CD8-positive, alpha-beta memory T cell (primary cell): ENCODE data around the gene FAM216A. TPM values are rescaled to one million over a fixed set of nuclear protein-coding genes. Genes with fewer than 3 reads are reported as not detected.

Experiments used
- CTCF ChIA-PET: fragments of 350-600 bp; sonication (Branson Sonifier 250); formaldehyde crosslinking; loops from one replicate; lab custom pipeline; 2021; ENCODE audit warnings: antibody characterized with exemption; lab: Charles Lee
- POLR2A ChIA-PET: fragments of 350-600 bp; sonication (Branson Sonifier 250); formaldehyde crosslinking; loops from one replicate; lab custom pipeline; 2021; ENCODE audit warnings: antibody characterized with exemption; lab: Charles Lee
- DNase-seq, 5 donors: peaks; one replicate each; pipeline versions ENCODE4 v3.0.0 to v3.0.0-alpha.2; 2020 to 2022; ENCODE audit warnings: mixed read lengths in 1 of 5
- H3K27ac ChIP-seq: one replicate; pipeline ENCODE4 v1.7.0; 2013; ENCODE audit warnings: low read depth, mild to moderate bottlenecking, low read length, moderate library complexity
- H3K27me3 ChIP-seq: 2 replicates; pipeline ENCODE4 v1.7.0; 2013; ENCODE audit warnings: low read length, mild to moderate bottlenecking; ENCODE audit not compliant: insufficient read depth, poor library complexity, severe bottlenecking
- H3K36me3 ChIP-seq: 2 replicates; pipeline ENCODE4 v1.7.0; 2013; ENCODE audit warnings: mild to moderate bottlenecking, low read length, moderate library complexity; ENCODE audit not compliant: insufficient read depth
- H3K4me1 ChIP-seq: 2 replicates; pipeline ENCODE4 v1.7.0; 2013; ENCODE audit warnings: mild to moderate bottlenecking, low read length, moderate library complexity; ENCODE audit not compliant: insufficient read depth
- H3K4me3 ChIP-seq: 2 replicates; pipeline ENCODE4 v1.7.0; 2013; ENCODE audit warnings: mild to moderate bottlenecking, low read length
- H3K9me3 ChIP-seq: 2 replicates; pipeline ENCODE4 v1.7.0; 2013; ENCODE audit warnings: mild to moderate bottlenecking, low read length
- H3K27ac Mint-ChIP-seq, 8 donors: one replicate each; pipeline ENCODE4 v1.8.0; 2020 to 2021; ENCODE audit warnings: mixed read lengths in 8 of 8, mild to moderate bottlenecking in 6 of 8, inconsistent platforms in 3 of 8, moderate library complexity in 3 of 8
- H3K27me3 Mint-ChIP-seq, 2 donors: one replicate each; pipeline ENCODE4 v1.8.0; 2020 to 2021; ENCODE audit warnings: mixed read lengths in 2 of 2, mild to moderate bottlenecking in 1 of 2, moderate library complexity in 1 of 2
- H3K36me3 Mint-ChIP-seq, 3 donors: one replicate each; pipeline ENCODE4 v1.8.0; 2020 to 2021; ENCODE audit warnings: mixed read lengths in 3 of 3, inconsistent platforms in 1 of 3, mild to moderate bottlenecking in 1 of 3
- H3K4me1 Mint-ChIP-seq, 3 donors: one replicate each; pipeline ENCODE4 v1.8.0; 2020 to 2021; ENCODE audit warnings: mixed read lengths in 3 of 3, inconsistent platforms in 1 of 3, mild to moderate bottlenecking in 1 of 3
- H3K4me3 Mint-ChIP-seq, 7 donors: one replicate each; pipeline ENCODE4 v1.8.0; 2020 to 2021; ENCODE audit warnings: mixed read lengths in 7 of 7, mild to moderate bottlenecking in 6 of 7, moderate library complexity in 4 of 7, inconsistent platforms in 2 of 7
- H3K9me3 Mint-ChIP-seq, 5 donors: one replicate each; pipeline ENCODE4 v1.8.0; 2020 to 2022; ENCODE audit warnings: mixed read lengths in 5 of 5, mild to moderate bottlenecking in 3 of 5, moderate library complexity in 2 of 5, inconsistent platforms in 1 of 5
- polyA plus RNA-seq: library from polyadenylated mRNA; unstranded; fragments of 300-500 nt; fragmentation: Illumina TruSeq; gene quantifications from one replicate; pipeline ENCODE4 v1.2.3, GENCODE V29; 2021
- total RNA-seq, 2 experiments: library from RNA; stranded (reverse); gene quantifications; one replicate each; pipeline ENCODE4 v1.2.3, GENCODE V29; 2021

The FAM216A gene
- total and polyA plus RNA-seq, 3 experiments from 2014 or later, result 9.8 to 44.0 (median 43.2) TPM

DNA sequence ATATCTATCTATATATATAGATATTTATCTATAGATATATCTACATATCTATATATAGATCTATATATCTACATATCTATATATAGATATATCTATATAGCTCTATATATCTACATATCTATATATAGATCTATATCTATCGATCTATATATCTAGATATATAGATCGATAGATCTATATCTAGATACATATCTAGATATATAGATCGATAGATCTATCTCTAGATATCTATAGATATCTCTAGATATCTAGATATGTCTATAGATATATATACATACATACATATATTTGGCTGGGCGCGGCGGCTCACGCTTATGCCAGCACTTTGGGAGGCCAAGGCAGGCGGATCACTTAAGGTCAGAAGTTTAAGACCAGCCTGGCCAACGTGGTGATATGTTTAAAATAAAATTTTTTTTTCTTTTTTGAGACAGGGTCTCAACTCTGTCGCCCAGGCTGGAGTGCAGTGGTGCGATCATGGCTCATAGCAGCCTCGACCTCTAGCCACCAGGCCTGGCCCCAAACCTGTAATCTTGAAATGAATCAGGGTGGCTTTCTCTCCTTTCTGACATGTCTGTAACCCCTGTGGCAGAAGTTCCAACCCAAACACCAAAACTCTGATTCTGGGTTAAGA is 36.6 kb upstream of the FAM216A start:
- Histone ChIP-seq H3K27me3 (no peaks in the 10 kb centered on the region), H3K36me3 (peaks cover 9% of the 10 kb centered on the region), H3K4me3 (no peak overlapping the region), H3K27ac (no peak overlapping the region), H3K9me3 (no peaks in the 10 kb centered on the region), H3K4me1 (no peaks in the 10 kb centered on the region)
- Mint-ChIP-seq H3K9me3 (no peaks in the 10 kb centered on the region), H3K36me3 (peaks cover 0 to 29% (median 7%) of the 10 kb centered on the region in 3 donors), H3K4me3 (peak overlapping the region in 3 of 7 donors; percentile 96 to 100 (median 97)), H3K27me3 (no peaks in the 10 kb centered on the region), H3K27ac (peak overlapping the region in 2 of 8 donors; percentile 6 to 89), H3K4me1 (peaks cover 0 to 3% (median 3%) of the 10 kb centered on the region in 3 donors)
- CTCF ChIA-PET, result interaction anchor here (0.7 to 2.4 kb wide), 49 partner anchors 8 to 579 kb away, joined by 3 to 39 read pairs (median 4); partner anchors contain the start of genes ANAPC7, ARPC3, ATP2A2 and FAM216A
- no peak for DNase-seq
- POLR2A ChIA-PET, result interaction anchor here (0.6 to 1.4 kb wide), 11 partner anchors 16 to 331 kb away, joined by 3 to 12 read pairs (median 4); partner anchors contain the start of genes ARPC3, ATP2A2, FAM216A and GPN3

DNA sequence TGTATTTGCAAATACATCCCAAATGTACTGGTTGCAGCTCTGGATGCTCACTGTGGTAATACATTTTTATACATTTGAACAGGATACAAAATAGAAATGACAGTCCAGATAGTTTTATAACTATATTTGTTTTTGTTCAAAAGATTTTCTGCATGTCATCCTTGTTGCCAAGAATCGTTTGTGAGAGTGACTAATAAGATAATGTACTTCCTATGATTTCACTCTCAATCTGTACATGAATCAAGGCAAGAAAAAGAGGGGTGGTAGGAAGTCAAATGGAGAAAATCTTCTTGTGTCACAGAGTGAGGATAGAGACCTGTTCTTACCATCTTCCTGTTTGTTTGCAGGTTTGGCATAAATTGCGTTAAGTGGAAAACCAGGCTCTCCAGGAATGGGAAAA is 32.4 kb upstream of the FAM216A start:
- Mint-ChIP-seq H3K36me3 (peaks cover 0 to 60% (median 12%) of the 10 kb centered on the region in 3 donors), H3K4me1 (peaks cover 0 to 3% (median 3%) of the 10 kb centered on the region in 3 donors), H3K4me3 (no peak overlapping the region), H3K27ac (no peak overlapping the region), H3K27me3 (no peaks in the 10 kb centered on the region), H3K9me3 (no peaks in the 10 kb centered on the region)
- Histone ChIP-seq H3K4me3 (no peak overlapping the region), H3K4me1 (no peaks in the 10 kb centered on the region), H3K27me3 (no peaks in the 10 kb centered on the region), H3K36me3 (peaks cover 18% of the 10 kb centered on the region), H3K9me3 (no peaks in the 10 kb centered on the region), H3K27ac (no peak overlapping the region)
- ChIA-PET CTCF (no interaction called here), POLR2A (no interaction called here)
- no peak for DNase-seq

DNA sequence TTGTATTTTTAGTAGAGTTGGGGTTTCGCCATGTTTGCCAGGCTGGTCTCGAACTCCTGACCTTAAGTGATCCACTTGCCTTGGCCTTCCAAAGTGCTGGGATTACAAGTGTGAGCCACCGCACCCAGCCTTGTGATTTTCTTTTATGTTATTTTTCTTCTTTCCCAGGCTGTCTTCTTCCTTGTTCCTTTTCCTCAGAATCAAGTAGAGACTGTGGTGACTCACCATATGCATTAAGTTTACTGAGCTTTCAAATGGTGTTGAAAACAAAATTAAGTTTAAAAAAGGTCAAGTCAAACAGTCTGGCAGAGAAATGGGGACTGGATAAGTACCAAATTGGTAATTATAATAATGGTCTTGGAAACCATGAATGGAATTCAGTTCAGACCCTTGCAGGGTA is 24.2 kb upstream of the FAM216A start:
- no peak for DNase-seq
- H3K4me1 Mint-ChIP-seq, result peaks cover 29 to 39% (median 37%) of the 10 kb centered on the region in 3 donors
- Histone ChIP-seq H3K4me1 (peaks cover 14% of the 10 kb centered on the region), H3K36me3 (peaks cover 32% of the 10 kb centered on the region), H3K27ac (no peak overlapping the region), H3K27me3 (no peaks in the 10 kb centered on the region), H3K9me3 (no peaks in the 10 kb centered on the region), H3K4me3 (no peak overlapping the region)
- no peaks in the 10 kb centered on the region for H3K9me3 Mint-ChIP-seq
- H3K36me3 Mint-ChIP-seq, result peaks cover 0 to 57% (median 12%) of the 10 kb centered on the region in 3 donors
- peak overlapping the region in 1 of 8 donors; percentile 23 for H3K27ac Mint-ChIP-seq
- ChIA-PET CTCF (interaction anchor here (1.0 to 4.3 kb wide), 2 partner anchors 11 to 13 kb away, joined by 3 to 21 read pairs; no protein-coding TSS in a partner anchor), POLR2A (interaction anchor here (0.7 kb wide), 1 partner anchor 114 kb away, joined by 3 read pairs; no protein-coding TSS in a partner anchor)
- H3K4me3 Mint-ChIP-seq, result peak overlapping the region in 1 of 7 donors; percentile 71
- no peaks in the 10 kb centered on the region for H3K27me3 Mint-ChIP-seq

DNA sequence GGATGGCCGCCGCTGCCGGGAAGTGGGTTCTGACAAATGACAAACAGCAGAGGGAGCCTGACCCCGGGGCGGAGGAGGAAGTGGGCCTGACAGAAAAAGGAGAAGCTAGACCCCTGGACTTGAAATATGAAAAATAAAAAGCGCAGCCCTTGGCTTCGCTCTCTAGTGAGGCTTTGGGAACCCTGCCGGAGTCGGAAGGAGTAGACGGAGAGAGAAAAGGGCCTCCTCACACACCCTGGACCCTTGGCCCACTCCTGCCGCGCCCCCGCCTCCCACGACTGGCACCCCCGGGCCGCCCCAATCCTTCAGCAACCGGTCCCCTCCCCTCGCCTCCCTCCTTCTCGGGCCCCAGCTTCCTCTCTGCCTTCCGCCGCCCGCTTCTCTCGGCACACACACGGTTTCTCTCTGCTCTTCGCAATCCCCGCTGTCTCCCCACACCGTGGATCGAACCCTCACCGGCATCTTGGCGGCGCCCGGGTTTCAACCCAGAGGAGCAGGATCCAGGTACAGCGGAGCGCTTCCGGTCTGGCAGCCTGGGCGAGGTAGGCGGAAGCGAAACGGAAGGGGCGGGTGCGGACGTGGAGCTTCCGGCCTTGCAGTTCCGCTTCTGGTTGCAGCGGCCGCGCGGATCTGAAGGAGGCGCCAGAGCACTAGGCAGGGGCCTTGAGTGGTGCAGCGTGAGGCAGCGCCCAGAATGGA is 18.7 kb upstream of the FAM216A start, which contains the start of gene ARPC3:
Gene ARPC3 (minus strand): TSS at position 539 of the 699 bp plus-strand sequence. CDS start 77 bp downstream, at position 462.
- Mint-ChIP-seq H3K9me3 (no peaks in the 10 kb centered on the region), H3K4me3 (peak within 1 kb of the TSS; percentile 94 to 100 (median 99)), H3K27me3 (peaks cover 0 to 4% of the 10 kb centered on the region in 2 donors), H3K4me1 (peaks cover 33 to 50% (median 46%) of the 10 kb centered on the region in 3 donors), H3K27ac (peak within 1 kb of the TSS; percentile 86 to 100 (median 99)), H3K36me3 (peaks cover 3 to 47% (median 16%) of the 10 kb centered on the region in 3 donors)
- peak within 1 kb of the TSS; percentile 67 for H3K4me3 ChIP-seq
- H3K4me1 ChIP-seq, result peaks cover 14% of the 10 kb centered on the region
- peaks cover 15% of the 10 kb centered on the region for H3K36me3 ChIP-seq
- ChIA-PET CTCF (interaction anchor here (0.7 to 9.4 kb wide), 38 partner anchors 10 to 444 kb away, joined by 3 to 119 read pairs (median 6); partner anchors contain the start of genes ATP2A2, FAM216A, GPN3 and IFT81), POLR2A (interaction anchor here (0.6 to 1.9 kb wide), 16 partner anchors 12 to 370 kb away, joined by 3 to 42 read pairs (median 4); partner anchors contain the start of genes FAM216A, GPN3, RAD9B and TCTN1)
- no peaks in the 10 kb centered on the region for H3K9me3 ChIP-seq
- H3K27ac ChIP-seq, result peak within 1 kb of the TSS; percentile 88
- no peaks in the 10 kb centered on the region for H3K27me3 ChIP-seq
- peak; percentile 93 to 96 (median 93) for DNase-seq

DNA sequence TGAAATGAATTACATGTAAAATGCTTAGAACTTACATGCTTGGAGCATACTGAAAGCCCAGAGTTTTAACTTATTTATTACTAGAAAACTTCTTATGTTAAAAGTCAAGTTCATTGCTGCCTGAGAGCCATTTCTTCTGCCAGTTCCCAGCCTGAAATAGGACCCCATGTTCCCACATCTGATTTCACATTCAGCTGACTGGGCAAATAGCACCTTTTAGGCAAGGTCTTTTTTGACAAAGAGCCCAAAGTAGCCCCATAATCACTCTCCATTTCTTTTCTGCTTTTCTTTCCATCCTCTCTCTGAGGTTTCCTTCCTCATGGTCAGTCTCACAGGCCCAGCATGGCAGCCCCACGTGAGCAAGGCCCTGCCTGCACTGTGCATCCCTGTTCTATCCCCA is 17.4 kb upstream of the FAM216A start:
- H3K36me3 ChIP-seq, result peaks cover 22% of the 10 kb centered on the region
- Mint-ChIP-seq H3K4me3 (peak overlapping the region in 5 of 7 donors; percentile 47 to 100 (median 94)), H3K27ac (peak overlapping the region in 7 of 8 donors; percentile 7 to 100 (median 86)), H3K4me1 (peaks cover 27 to 44% (median 39%) of the 10 kb centered on the region in 3 donors), H3K9me3 (no peaks in the 10 kb centered on the region), H3K36me3 (peaks cover 3 to 50% (median 11%) of the 10 kb centered on the region in 3 donors), H3K27me3 (peaks cover 0 to 4% of the 10 kb centered on the region in 2 donors)
- H3K4me1 ChIP-seq, result peaks cover 14% of the 10 kb centered on the region
- POLR2A ChIA-PET, result interaction anchor here (0.9 kb wide), 1 partner anchor 14 kb away, joined by 4 read pairs; no protein-coding TSS in a partner anchor
- no peak for DNase-seq
- no peaks in the 10 kb centered on the region for H3K9me3 ChIP-seq
- H3K27me3 ChIP-seq, result no peaks in the 10 kb centered on the region
- H3K27ac ChIP-seq, result no peak overlapping the region
- no peak overlapping the region for H3K4me3 ChIP-seq
- CTCF ChIA-PET, result interaction anchor here (1.3 to 9.4 kb wide), 7 partner anchors 17 to 437 kb away, joined by 3 to 119 read pairs (median 20); partner anchors contain the start of genes FAM216A, GPN3, RAD9B and VPS29

DNA sequence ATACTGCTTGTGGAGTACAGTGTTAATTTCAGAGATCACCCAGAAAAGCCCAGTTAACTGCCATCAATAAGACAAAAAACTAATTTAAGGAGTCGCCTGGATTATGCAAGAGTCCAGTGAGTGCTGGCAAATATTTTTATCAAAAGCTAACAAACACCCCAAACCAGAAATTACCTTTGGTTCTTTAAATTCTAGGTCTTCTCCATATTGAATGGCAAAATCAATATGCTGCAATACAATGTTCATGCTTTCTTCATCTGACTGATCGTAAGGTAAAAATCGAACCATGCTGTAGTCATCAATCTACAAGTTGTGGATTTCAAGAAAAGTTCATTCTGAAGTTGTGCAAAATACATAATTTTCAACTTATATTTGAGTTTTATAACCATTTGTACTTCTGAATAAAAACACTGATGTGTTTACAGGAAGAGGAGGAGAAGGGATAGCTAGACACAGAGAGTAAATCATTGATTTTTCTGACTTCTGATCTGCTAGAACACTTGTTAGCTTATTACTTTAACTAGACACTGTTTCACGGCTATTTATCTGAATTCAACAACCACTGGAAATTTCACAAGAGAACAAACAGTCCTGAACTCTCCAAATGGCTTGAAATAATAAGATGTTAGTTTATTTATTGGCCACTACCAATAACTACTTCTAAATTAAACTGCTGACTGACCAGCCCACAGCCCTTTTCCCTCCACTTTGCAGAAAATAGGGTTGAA is 14.9 kb upstream of the FAM216A start:
- Histone ChIP-seq H3K9me3 (no peaks in the 10 kb centered on the region), H3K4me1 (peaks cover 6% of the 10 kb centered on the region), H3K4me3 (no peak overlapping the region), H3K27me3 (no peaks in the 10 kb centered on the region), H3K27ac (no peak overlapping the region), H3K36me3 (peaks cover 16% of the 10 kb centered on the region)
- no peak for DNase-seq
- peak overlapping the region in 1 of 7 donors; percentile 15 for H3K4me3 Mint-ChIP-seq
- peaks cover 0 to 4% of the 10 kb centered on the region in 2 donors for H3K27me3 Mint-ChIP-seq
- ChIA-PET CTCF (interaction anchor here (0.7 to 9.4 kb wide), 3 partner anchors 10 to 148 kb away, joined by 4 to 100 read pairs (median 4); partner anchors contain the start of genes FAM216A and GPN3), POLR2A (no interaction called here)
- H3K36me3 Mint-ChIP-seq, result peaks cover 3 to 51% (median 14%) of the 10 kb centered on the region in 3 donors
- H3K27ac Mint-ChIP-seq, result no peak overlapping the region
- H3K9me3 Mint-ChIP-seq, result no peaks in the 10 kb centered on the region
- peaks cover 16 to 24% (median 21%) of the 10 kb centered on the region in 3 donors for H3K4me1 Mint-ChIP-seq

DNA sequence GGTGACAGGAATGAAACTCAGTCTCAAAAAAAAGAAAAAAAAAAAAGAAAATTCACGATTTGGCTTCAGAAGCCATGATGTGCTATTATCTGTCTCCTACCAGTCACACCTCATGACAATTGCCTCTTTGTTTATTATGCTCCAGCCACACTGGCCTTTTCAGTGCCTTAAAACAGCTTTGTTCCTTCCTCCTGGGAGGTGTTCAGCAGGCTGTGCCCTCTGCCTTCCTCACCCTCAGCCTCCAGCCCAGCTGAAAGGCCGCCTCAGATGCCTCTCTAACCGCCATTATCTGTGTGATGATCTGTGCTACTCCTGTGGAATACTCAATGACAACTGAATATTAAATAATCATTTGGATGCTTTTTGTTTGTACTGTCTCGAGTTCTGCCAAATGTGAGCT is 9.9 kb upstream of the FAM216A start:
- H3K4me3 ChIP-seq, result no peak overlapping the region
- H3K27ac ChIP-seq, result no peak overlapping the region
- CTCF ChIA-PET, result interaction anchor here (0.9 to 1.8 kb wide), 4 partner anchors 9 to 141 kb away, joined by 3 to 9 read pairs (median 6); partner anchors contain the start of genes ARPC3, FAM216A and GPN3
- DNase-seq, result no peak
- Mint-ChIP-seq H3K4me3 (no peak overlapping the region), H3K9me3 (no peaks in the 10 kb centered on the region), H3K27ac (peak overlapping the region in 1 of 8 donors; percentile 65), H3K4me1 (peaks cover 5 to 16% (median 6%) of the 10 kb centered on the region in 3 donors), H3K36me3 (peaks cover 1 to 64% (median 15%) of the 10 kb centered on the region in 3 donors), H3K27me3 (no peaks in the 10 kb centered on the region)
- H3K27me3 ChIP-seq, result no peaks in the 10 kb centered on the region
- POLR2A ChIA-PET, result interaction anchor here (0.6 kb wide), 1 partner anchor 147 kb away, joined by 3 read pairs; no protein-coding TSS in a partner anchor
- H3K36me3 ChIP-seq, result peaks cover 11% of the 10 kb centered on the region
- no peaks in the 10 kb centered on the region for H3K4me1 ChIP-seq
- no peaks in the 10 kb centered on the region for H3K9me3 ChIP-seq
